Tibial nerve (tissue), 4 donors: ENCODE data around the gene PRDM1.

Experiments
- EP300 ChIP-seq, 2 donors: sonication (generic); formaldehyde crosslinking; IDR thresholded peaks; one replicate each; pipeline ENCODE4 v1.6.1; 2017; ENCODE audit warnings: antibody characterized with exemption in 2 of 2, mild to moderate bottlenecking in 1 of 2
- POLR2A ChIP-seq, 2 donors: fragments of 450-650 bp; IDR thresholded peaks; one replicate each; pipeline ENCODE4 v1.6.1; 2017; ENCODE audit warnings: antibody characterized with exemption in 2 of 2, mild to moderate bottlenecking in 2 of 2, moderate library complexity in 2 of 2
- TF ChIP-seq, protein P1 (sequence below), 5 experiments: fragments of 200-600 bp in 3 of 5; fragments of 450-650 bp in 2 of 5; sonication (generic) in 3 of 5; IDR thresholded peaks; one replicate each; pipeline ENCODE4 v1.5.1; 2016 to 2019; ENCODE audit warnings: antibody characterized with exemption in 5 of 5, mild to moderate bottlenecking in 3 of 5, moderate library complexity in 2 of 5

- TF ChIP-seq, protein P1, sequence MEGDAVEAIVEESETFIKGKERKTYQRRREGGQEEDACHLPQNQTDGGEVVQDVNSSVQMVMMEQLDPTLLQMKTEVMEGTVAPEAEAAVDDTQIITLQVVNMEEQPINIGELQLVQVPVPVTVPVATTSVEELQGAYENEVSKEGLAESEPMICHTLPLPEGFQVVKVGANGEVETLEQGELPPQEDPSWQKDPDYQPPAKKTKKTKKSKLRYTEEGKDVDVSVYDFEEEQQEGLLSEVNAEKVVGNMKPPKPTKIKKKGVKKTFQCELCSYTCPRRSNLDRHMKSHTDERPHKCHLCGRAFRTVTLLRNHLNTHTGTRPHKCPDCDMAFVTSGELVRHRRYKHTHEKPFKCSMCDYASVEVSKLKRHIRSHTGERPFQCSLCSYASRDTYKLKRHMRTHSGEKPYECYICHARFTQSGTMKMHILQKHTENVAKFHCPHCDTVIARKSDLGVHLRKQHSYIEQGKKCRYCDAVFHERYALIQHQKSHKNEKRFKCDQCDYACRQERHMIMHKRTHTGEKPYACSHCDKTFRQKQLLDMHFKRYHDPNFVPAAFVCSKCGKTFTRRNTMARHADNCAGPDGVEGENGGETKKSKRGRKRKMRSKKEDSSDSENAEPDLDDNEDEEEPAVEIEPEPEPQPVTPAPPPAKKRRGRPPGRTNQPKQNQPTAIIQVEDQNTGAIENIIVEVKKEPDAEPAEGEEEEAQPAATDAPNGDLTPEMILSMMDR (IDR thresholded peaks at IDR 0.05) = no peak
- TF ChIP-seq POLR2A (IDR thresholded peaks at IDR 0.05) (no peak), EP300 (IDR thresholded peaks at IDR 0.05) (no peak)
Measured at GRCh38 chr6:106158816-106159215, 72.7 kb downstream of the PRDM1 start.
